ENCODE results near the gene CALML6. TPM values are rescaled to one million over a fixed set of nuclear protein-coding genes. Genes with fewer than 3 reads are reported as not detected.

Gene CALML6
- total RNA-seq, 4 donors from 2014 or later, result 4.8 to 7.0 TPM; not detected in 2

- H3K27me3 ChIP-seq, result no peaks in the 10 kb centered on the region
- ATAC-seq (no peak), DNase-seq (no peak)
- TF ChIP-seq POLR2A (IDR thresholded peaks at IDR 0.05), result no peak
- TF ChIP-seq, protein P1, sequence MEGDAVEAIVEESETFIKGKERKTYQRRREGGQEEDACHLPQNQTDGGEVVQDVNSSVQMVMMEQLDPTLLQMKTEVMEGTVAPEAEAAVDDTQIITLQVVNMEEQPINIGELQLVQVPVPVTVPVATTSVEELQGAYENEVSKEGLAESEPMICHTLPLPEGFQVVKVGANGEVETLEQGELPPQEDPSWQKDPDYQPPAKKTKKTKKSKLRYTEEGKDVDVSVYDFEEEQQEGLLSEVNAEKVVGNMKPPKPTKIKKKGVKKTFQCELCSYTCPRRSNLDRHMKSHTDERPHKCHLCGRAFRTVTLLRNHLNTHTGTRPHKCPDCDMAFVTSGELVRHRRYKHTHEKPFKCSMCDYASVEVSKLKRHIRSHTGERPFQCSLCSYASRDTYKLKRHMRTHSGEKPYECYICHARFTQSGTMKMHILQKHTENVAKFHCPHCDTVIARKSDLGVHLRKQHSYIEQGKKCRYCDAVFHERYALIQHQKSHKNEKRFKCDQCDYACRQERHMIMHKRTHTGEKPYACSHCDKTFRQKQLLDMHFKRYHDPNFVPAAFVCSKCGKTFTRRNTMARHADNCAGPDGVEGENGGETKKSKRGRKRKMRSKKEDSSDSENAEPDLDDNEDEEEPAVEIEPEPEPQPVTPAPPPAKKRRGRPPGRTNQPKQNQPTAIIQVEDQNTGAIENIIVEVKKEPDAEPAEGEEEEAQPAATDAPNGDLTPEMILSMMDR (IDR thresholded peaks at IDR 0.05 in 4 of 5, conservative IDR thresholded peaks at IDR 0.05 in 1 of 5), result no peak
- H3K4me1 ChIP-seq, result peaks cover 5 to 8% of the 10 kb centered on the region in 2 donors
- H3K27ac ChIP-seq, result no peak overlapping the region
- no peaks in the 10 kb centered on the region for H3K36me3 ChIP-seq
- in situ Hi-C loops (cut with MboI; ENCODE audit: low sequenced_read_pairs in 4 of 4) (no loop called here), intact Hi-C loops (cut with DNase I; ENCODE audit: low total_unique reads) (no loop called here)
- no peak overlapping the region for H3K4me3 ChIP-seq
- H3K9me3 ChIP-seq, result no peaks in the 10 kb centered on the region
Measured at GRCh38 chr1:1922956-1923833, 8.1 kb downstream of the CALML6 start.

- no peaks in the 10 kb centered on the region for H3K9me3 ChIP-seq
- DNase-seq (no peak), ATAC-seq (no peak)
- no peaks in the 10 kb centered on the region for H3K27me3 ChIP-seq
- no peaks in the 10 kb centered on the region for H3K4me1 ChIP-seq
- no peak overlapping the region for H3K27ac ChIP-seq
- TF ChIP-seq, protein P1 (IDR thresholded peaks at IDR 0.05 in 4 of 5, conservative IDR thresholded peaks at IDR 0.05 in 1 of 5), result no peak
- no peak for TF ChIP-seq POLR2A (IDR thresholded peaks at IDR 0.05)
- no peak overlapping the region for H3K4me3 ChIP-seq
- in situ Hi-C loops (cut with MboI; ENCODE audit: low sequenced_read_pairs in 4 of 4), result no loop called here
- H3K36me3 ChIP-seq, result no peaks in the 10 kb centered on the region
- intact Hi-C loops (cut with DNase I; ENCODE audit: low total_unique reads), result no loop called here
Measured at GRCh38 chr1:1924386-1924785, 9.3 kb downstream of the CALML6 start.

DNA sequence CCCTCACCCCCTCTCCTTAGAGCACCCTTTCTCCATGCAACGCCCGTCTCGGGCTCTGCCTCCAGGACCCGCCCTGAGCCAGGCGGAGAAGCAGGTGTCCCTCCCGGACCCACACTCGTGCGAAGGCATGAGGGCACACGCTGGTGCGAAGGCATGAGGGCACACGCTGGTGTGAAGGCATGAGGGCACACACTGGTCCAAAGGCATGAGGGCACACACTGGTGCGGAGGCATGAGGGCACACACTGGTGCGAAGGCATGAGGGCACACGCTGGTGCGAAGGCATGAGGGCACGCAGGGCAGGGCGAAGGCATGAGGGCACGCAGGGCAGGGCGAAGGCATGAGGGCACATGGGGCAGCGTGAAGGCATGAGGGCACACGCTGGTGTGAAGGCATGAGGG lies 9.8 kb downstream of the CALML6 start:
- in situ Hi-C loops (cut with MboI; ENCODE audit: low sequenced_read_pairs in 4 of 4), result no loop called here
- no peak for DNase-seq
- H3K36me3 ChIP-seq, result no peaks in the 10 kb centered on the region
- H3K4me1 ChIP-seq, result no peaks in the 10 kb centered on the region
- intact Hi-C loops (cut with DNase I; ENCODE audit: low total_unique reads), result no loop called here
- H3K9me3 ChIP-seq, result no peaks in the 10 kb centered on the region
- ATAC-seq, result no peak
- no peak overlapping the region for H3K4me3 ChIP-seq
- TF ChIP-seq, protein P1 (IDR thresholded peaks at IDR 0.05 in 4 of 5, conservative IDR thresholded peaks at IDR 0.05 in 1 of 5), result no peak
- TF ChIP-seq POLR2A (IDR thresholded peaks at IDR 0.05), result no peak
- H3K27ac ChIP-seq, result no peak overlapping the region
- no peaks in the 10 kb centered on the region for H3K27me3 ChIP-seq

DNA sequence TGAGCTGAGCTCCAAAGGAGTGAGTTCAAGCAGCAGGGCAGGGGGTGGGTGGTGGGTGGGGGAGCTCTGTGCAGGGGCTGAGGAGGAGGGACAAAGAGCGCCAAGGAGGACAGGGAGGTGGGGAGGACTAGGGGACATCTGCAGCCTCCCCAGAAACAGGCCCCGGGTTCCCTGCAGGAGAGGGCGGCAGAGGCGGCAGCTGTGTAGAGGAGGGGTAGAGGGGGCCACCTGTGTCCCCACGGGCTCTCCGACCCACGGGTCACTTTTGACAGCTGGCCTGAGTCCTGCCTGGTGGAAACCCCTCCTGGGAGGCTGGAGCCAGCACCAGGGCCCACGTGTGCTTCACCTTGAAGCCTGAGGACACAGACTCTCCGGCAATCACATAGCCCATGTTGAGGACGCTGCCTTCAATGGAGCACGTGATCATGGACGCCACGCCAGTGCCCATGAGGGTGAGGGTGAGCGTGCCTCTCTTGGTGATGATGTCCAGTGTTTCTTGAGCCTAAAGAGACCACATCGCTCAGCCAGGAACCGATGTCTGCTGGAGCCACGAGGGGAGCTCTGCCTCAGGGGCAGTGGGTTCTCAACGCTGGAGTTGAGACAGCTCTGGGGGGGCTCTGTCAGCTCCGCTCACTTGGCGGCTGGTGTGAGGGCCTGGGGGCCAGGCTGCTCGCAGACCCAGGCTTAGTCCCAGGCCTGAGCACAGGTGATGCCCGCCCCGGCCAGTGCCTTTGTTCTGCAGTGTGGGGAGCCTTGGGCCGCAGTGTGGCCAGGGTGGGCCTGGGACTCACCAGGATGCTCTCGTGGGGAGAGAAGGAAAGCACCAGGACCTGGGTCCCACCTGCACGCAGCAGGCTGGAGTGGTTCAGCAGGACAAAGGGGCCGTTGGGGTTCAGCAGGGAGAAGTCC lies 10.6 kb downstream of the CALML6 start:
- Histone ChIP-seq H3K9me3 (no peaks in the 10 kb centered on the region), H3K4me3 (no peak overlapping the region), H3K4me1 (no peaks in the 10 kb centered on the region), H3K27ac (no peak overlapping the region), H3K27me3 (no peaks in the 10 kb centered on the region), H3K36me3 (no peaks in the 10 kb centered on the region)
- in situ Hi-C loops (cut with MboI; ENCODE audit: low sequenced_read_pairs in 4 of 4) (no loop called here), intact Hi-C loops (cut with DNase I; ENCODE audit: low total_unique reads) (no loop called here)
- TF ChIP-seq POLR2A (IDR thresholded peaks at IDR 0.05), result no peak
- TF ChIP-seq, protein P1 (IDR thresholded peaks at IDR 0.05 in 4 of 5, conservative IDR thresholded peaks at IDR 0.05 in 1 of 5), result no peak
- DNase-seq, result no peak
- no peak for ATAC-seq

All from gastrocnemius medialis (tissue), 4 donors.